DMS53 treated with DMSO at 0.1 percent for 48 hours (cell line): ENCODE measurements around the gene NATD1.

Experiments
- DNase-seq: peaks from one replicate; lab custom pipeline; 2025; ENCODE audit not compliant: unreplicated experiment; lab: John Stamatoyannopoulos, UW

NATD1 gene

DNA sequence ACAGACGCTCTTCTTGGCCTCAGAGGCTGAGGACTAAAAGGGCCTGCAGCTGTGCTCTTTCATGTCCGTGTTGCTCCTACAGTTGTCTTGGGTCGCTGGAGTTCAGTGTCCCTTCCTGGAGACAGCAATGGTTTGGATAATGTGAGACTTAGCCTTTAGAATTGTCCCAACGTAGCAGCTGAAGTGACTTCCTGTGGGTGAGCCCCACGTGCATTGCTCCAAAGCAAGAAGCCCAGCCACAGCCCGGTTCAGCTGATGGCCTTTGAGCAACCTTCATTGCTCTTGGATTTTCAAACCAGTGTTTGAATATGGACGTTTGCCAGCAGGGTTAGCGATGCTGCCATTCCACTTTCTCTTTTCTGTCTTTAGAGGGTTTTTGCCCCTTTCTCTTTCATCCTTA is 59.0 kb downstream of the NATD1 start:
- DNase-seq, result no peak

DNA sequence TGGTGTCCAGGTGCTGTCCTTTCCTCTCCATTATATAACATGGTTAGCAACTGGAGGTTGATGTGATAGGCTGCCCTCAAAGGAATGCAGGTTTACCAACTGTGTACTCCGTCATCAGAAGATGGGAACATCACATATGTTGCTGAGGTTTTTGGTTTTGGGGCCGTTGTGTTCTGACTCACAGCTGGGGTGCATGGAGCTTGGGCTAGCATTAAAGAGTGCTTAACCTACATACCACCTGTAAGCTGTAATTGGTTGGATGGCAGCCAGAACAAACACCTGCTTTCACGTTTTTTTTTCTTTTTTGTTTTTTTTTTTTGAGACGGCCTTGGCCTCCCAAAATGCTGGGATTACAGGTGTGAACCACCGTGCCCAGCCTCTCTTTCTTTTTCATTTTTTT is 60.2 kb downstream of the NATD1 start:
- DNase-seq, result no peak

DNA sequence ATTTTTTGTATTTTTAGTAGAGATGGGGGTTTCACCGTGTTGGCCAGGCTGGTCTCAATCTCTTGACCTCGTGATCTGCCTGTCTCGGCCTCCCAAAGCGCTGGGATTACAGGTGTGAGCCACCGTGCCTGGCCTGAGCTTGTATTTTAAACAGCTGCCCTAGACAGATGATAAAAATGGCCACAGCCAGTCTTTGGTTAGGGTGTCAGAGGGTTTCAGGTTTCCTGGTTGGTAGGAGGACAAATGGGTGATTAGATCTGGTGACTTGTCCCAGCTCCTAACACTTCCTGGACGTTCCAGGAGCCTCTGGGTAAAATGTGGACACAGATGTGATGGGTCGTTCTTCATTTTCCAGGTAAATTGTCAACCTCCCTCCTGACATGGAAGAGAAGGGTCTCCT is 60.8 kb downstream of the NATD1 start:
- DNase-seq, result peak; percentile 50

DNA sequence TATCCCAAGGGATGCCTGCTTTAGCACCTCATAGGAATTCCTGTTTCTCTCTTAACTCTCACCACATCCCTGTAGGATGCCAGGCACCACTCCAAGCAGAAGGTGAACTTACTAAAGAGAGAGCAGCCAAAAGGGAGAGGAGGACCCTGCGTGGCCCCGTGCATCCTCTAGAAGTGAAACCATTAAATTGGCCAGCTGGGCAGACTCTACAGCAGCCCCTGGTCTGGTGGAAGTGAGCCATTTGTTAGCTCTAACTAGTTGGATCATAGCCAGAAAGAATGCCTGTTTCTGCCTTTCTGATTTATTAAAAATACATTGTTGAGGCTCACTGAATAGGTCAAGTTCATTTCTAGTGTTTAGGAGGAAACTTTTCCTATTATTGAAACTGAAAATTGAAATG is 61.5 kb downstream of the NATD1 start:
- DNase-seq, result no peak

DNA sequence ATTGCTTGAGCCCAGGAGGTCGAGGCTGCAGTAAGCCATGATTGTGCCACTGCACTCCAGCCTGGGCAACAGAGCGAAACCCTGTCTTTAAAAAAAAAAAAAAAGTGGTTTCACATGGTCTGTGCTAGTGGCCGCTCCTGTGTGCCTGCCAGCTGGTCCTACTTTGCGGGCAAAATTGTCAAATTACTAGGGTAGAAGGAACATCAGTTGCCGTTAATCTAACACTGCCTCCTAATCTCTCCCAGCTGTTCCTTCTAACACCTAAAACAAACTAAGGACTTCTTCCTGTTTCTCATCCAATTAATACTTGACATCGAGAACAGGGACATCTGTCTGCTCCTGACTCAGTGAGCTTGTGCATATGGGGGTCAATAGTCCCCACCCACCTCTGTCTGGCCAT is 63.1 kb downstream of the NATD1 start:
- no peak for DNase-seq

DNA sequence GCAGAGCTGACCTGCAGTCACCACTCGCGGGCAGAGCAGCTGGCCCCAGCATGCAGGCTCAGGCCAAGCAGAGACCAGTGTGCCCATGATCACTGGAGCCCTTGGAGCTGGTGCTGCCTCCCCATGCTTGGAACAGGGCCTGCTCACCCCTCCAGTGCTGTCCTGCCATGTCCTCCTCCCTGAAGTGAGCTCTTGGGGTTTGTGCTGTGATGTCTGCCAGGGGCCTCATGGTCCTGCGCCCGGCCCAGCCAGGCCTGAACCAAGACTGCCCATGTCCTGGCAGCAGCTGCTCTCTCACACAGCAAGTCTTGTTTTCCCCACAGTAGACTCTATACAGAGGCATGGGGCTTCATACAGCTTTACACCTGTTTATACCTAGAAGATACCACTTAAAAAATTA is 63.8 kb downstream of the NATD1 start:
- no peak for DNase-seq
